ENCODE data around the gene PRKN.
"Not testable (repeated sequence)": the region's sequence is repeated elsewhere in the genome, so short reads cannot be mapped to it uniquely, and the experiment has no call there.

Gene PRKN

GRCh38 chr6:161869491-161869890 lies 858.1 kb downstream of the PRKN start:
- H3K4me1 ChIP-seq (ENCODE audit: low read length), result no peaks in the 10 kb centered on the region
- TF ChIP-seq EZH2 (optimal IDR thresholded peaks at IDR 0.05; ENCODE audit: low read depth, low read length), result no peak
- no peak for TF ChIP-seq EZH2phosphoT487 (IDR thresholded peaks at IDR 0.05; ENCODE audit: low read length)
- TF ChIP-seq CTCF (IDR thresholded peaks at IDR 0.05; ENCODE audit: low read length), result no peak
- no peaks in the 10 kb centered on the region for H4K20me1 ChIP-seq (ENCODE audit: insufficient read depth, low read length)
- H3K4me2 ChIP-seq (ENCODE audit: low read depth, low read length), result no peak overlapping the region
- no peaks in the 10 kb centered on the region for H3K27me3 ChIP-seq (replicated peaks; ENCODE audit: insufficient read depth, low read length)
- H3K9me3 ChIP-seq (replicated peaks; ENCODE audit: insufficient read depth, low read length), result no peaks in the 10 kb centered on the region
- H3F3A ChIP-seq (ENCODE audit: insufficient read depth, low read length), result no peaks in the 10 kb centered on the region
- no peak overlapping the region for H3K4me3 ChIP-seq (ENCODE audit: low read length)
- no peaks in the 10 kb centered on the region for H3K79me2 ChIP-seq (ENCODE audit: low read length)
- H3K9ac ChIP-seq (ENCODE audit: low read length), result no peak overlapping the region
- H3K9me2 ChIP-seq (replicated peaks; ENCODE audit: insufficient read depth, low read length), result no peaks in the 10 kb centered on the region
- no peaks in the 10 kb centered on the region for H3K36me3 ChIP-seq (replicated peaks; ENCODE audit: insufficient read depth, low read length)
- H2AFZ ChIP-seq (ENCODE audit: low read length), result no peak overlapping the region
- no peak for DNase-seq
- H3K27ac ChIP-seq (ENCODE audit: low read length), result no peak overlapping the region

- DNase-seq, result no peak
- TF ChIP-seq EZH2phosphoT487 (IDR thresholded peaks at IDR 0.05; ENCODE audit: low read length), result no peak
- no peak for TF ChIP-seq CTCF (IDR thresholded peaks at IDR 0.05; ENCODE audit: low read length)
- TF ChIP-seq EZH2 (optimal IDR thresholded peaks at IDR 0.05; ENCODE audit: low read depth, low read length), result no peak
- Histone ChIP-seq H3K27ac (ENCODE audit: low read length) (no peak overlapping the region), H3K9ac (ENCODE audit: low read length) (no peak overlapping the region), H2AFZ (ENCODE audit: low read length) (no peak overlapping the region), H3K4me3 (ENCODE audit: low read length) (no peak overlapping the region), H3K4me1 (ENCODE audit: low read length) (no peaks in the 10 kb centered on the region), H3K9me2 (replicated peaks; ENCODE audit: insufficient read depth, low read length) (no peaks in the 10 kb centered on the region), H3K36me3 (replicated peaks; ENCODE audit: insufficient read depth, low read length) (no peaks in the 10 kb centered on the region), H3F3A (ENCODE audit: insufficient read depth, low read length) (no peaks in the 10 kb centered on the region), H3K27me3 (replicated peaks; ENCODE audit: insufficient read depth, low read length) (no peaks in the 10 kb centered on the region), H3K79me2 (ENCODE audit: low read length) (no peaks in the 10 kb centered on the region), H3K9me3 (replicated peaks; ENCODE audit: insufficient read depth, low read length) (no peaks in the 10 kb centered on the region), H3K4me2 (ENCODE audit: low read depth, low read length) (no peak overlapping the region), H4K20me1 (ENCODE audit: insufficient read depth, low read length) (no peaks in the 10 kb centered on the region)
Measured at GRCh38 chr6:161866570-161866969, 861.0 kb downstream of the PRKN start.

- not testable (repeated sequence) for H3K4me3 ChIP-seq (ENCODE audit: low read length); H3K27me3 ChIP-seq (replicated peaks; ENCODE audit: insufficient read depth, low read length); H3K9me3 ChIP-seq (replicated peaks; ENCODE audit: insufficient read depth, low read length); H3K4me1 ChIP-seq (ENCODE audit: low read length); H3F3A ChIP-seq (ENCODE audit: insufficient read depth, low read length); DNase-seq; H3K36me3 ChIP-seq (replicated peaks; ENCODE audit: insufficient read depth, low read length); H2AFZ ChIP-seq (ENCODE audit: low read length); H3K9ac ChIP-seq (ENCODE audit: low read length); H3K4me2 ChIP-seq (ENCODE audit: low read depth, low read length); H3K79me2 ChIP-seq (ENCODE audit: low read length); H3K9me2 ChIP-seq (replicated peaks; ENCODE audit: insufficient read depth, low read length); H4K20me1 ChIP-seq (ENCODE audit: insufficient read depth, low read length); H3K27ac ChIP-seq (ENCODE audit: low read length)
Measured at GRCh38 chr6:161861061-161861460, 866.5 kb downstream of the PRKN start.

GRCh38 chr6:161853657-161854056 lies 873.9 kb downstream of the PRKN start:
- no peak overlapping the region for H3K27ac ChIP-seq (ENCODE audit: low read length)
- no peak overlapping the region for H3K9ac ChIP-seq (ENCODE audit: low read length)
- no peak overlapping the region for H3K4me3 ChIP-seq (ENCODE audit: low read length)
- DNase-seq, result no peak
- no peaks in the 10 kb centered on the region for H3K4me1 ChIP-seq (ENCODE audit: low read length)
- H3K79me2 ChIP-seq (ENCODE audit: low read length), result no peaks in the 10 kb centered on the region
- no peaks in the 10 kb centered on the region for H3K9me2 ChIP-seq (replicated peaks; ENCODE audit: insufficient read depth, low read length)
- no peaks in the 10 kb centered on the region for H3K36me3 ChIP-seq (replicated peaks; ENCODE audit: insufficient read depth, low read length)
- H3K27me3 ChIP-seq (replicated peaks; ENCODE audit: insufficient read depth, low read length), result no peaks in the 10 kb centered on the region
- no peak overlapping the region for H2AFZ ChIP-seq (ENCODE audit: low read length)
- H3K4me2 ChIP-seq (ENCODE audit: low read depth, low read length), result no peak overlapping the region
- no peaks in the 10 kb centered on the region for H3K9me3 ChIP-seq (replicated peaks; ENCODE audit: insufficient read depth, low read length)
- H4K20me1 ChIP-seq (ENCODE audit: insufficient read depth, low read length), result no peaks in the 10 kb centered on the region
- H3F3A ChIP-seq (ENCODE audit: insufficient read depth, low read length), result no peaks in the 10 kb centered on the region
- no peak for TF ChIP-seq EZH2phosphoT487 (IDR thresholded peaks at IDR 0.05; ENCODE audit: low read length)
- no peak for TF ChIP-seq EZH2 (optimal IDR thresholded peaks at IDR 0.05; ENCODE audit: low read depth, low read length)
- TF ChIP-seq CTCF (IDR thresholded peaks at IDR 0.05; ENCODE audit: low read length), result no peak

GRCh38 chr6:161851486-161851885 lies 876.1 kb downstream of the PRKN start:
- not testable (repeated sequence) for H3K9ac ChIP-seq (ENCODE audit: low read length); H3K4me2 ChIP-seq (ENCODE audit: low read depth, low read length); H3K9me3 ChIP-seq (replicated peaks; ENCODE audit: insufficient read depth, low read length); H4K20me1 ChIP-seq (ENCODE audit: insufficient read depth, low read length); H3K27ac ChIP-seq (ENCODE audit: low read length); H3K4me1 ChIP-seq (ENCODE audit: low read length); H3K36me3 ChIP-seq (replicated peaks; ENCODE audit: insufficient read depth, low read length); H3F3A ChIP-seq (ENCODE audit: insufficient read depth, low read length); DNase-seq; H3K4me3 ChIP-seq (ENCODE audit: low read length); H2AFZ ChIP-seq (ENCODE audit: low read length); H3K79me2 ChIP-seq (ENCODE audit: low read length); H3K27me3 ChIP-seq (replicated peaks; ENCODE audit: insufficient read depth, low read length); H3K9me2 ChIP-seq (replicated peaks; ENCODE audit: insufficient read depth, low read length)
